Measurements from ENCODE around the gene KLHL4. TPM values are rescaled to one million over a fixed set of nuclear protein-coding genes. Genes with fewer than 3 reads are reported as not detected.
"Not testable (repeated sequence)": the region's sequence is repeated elsewhere in the genome, so short reads cannot be mapped to it uniquely, and the experiment has no call there.

The KLHL4 gene
- total RNA-seq, result 0.38 and 0.63 TPM in 2 replicates
- long read RNA-seq, full-length matches to known transcripts, result 2 of 4 reads
- long read RNA-seq, partial matches to known transcripts, result 0 of 4 reads
- long read RNA-seq, other reads (novel, unspliced or antisense), result 2 of 4 reads

GRCh38 chrX:87517571-87518141 lies at the start of gene KLHL4:
KLHL4 (plus strand) TSS chrX:87517802; CDS start chrX:87517894, 92 bp downstream.
- Mint-ChIP-seq H3K9me3 (ENCODE audit: unreplicated experiment) (no peaks in the 10 kb centered on the region), H3K4me1 (ENCODE audit: unreplicated experiment) (peaks cover 19% of the 10 kb centered on the region), H3K27me3 (ENCODE audit: unreplicated experiment) (peaks cover under 1% of the 10 kb centered on the region), H3K36me3 (ENCODE audit: unreplicated experiment) (no peaks in the 10 kb centered on the region), H3K27ac (ENCODE audit: unreplicated experiment) (no peak within 1 kb of the TSS), H3K4me3 (ENCODE audit: unreplicated experiment) (peak within 1 kb of the TSS; percentile 66)
- no peak for TF ChIP-seq CTCF (IDR thresholded peaks at IDR 0.05)
- DNase-seq (ENCODE audit: extremely low spot score, unreplicated experiment), result no peak

- H3K9me3 Mint-ChIP-seq (ENCODE audit: unreplicated experiment), result peaks cover 21% of the 10 kb centered on the region
- no peak overlapping the region for H3K27ac Mint-ChIP-seq (ENCODE audit: unreplicated experiment)
- DNase-seq (ENCODE audit: extremely low spot score, unreplicated experiment), result no peak
- H3K4me1 Mint-ChIP-seq (ENCODE audit: unreplicated experiment), result no peaks in the 10 kb centered on the region
- no peaks in the 10 kb centered on the region for H3K36me3 Mint-ChIP-seq (ENCODE audit: unreplicated experiment)
- H3K4me3 Mint-ChIP-seq (ENCODE audit: unreplicated experiment), result no peak overlapping the region
- no peak for TF ChIP-seq CTCF (IDR thresholded peaks at IDR 0.05)
- no peaks in the 10 kb centered on the region for H3K27me3 Mint-ChIP-seq (ENCODE audit: unreplicated experiment)
Observed at GRCh38 chrX:87468941-87469340, 48.7 kb upstream of the KLHL4 start.

GRCh38 chrX:87475793-87476192 lies 41.8 kb upstream of the KLHL4 start:
- TF ChIP-seq CTCF (IDR thresholded peaks at IDR 0.05), result no peak
- Mint-ChIP-seq H3K27ac (ENCODE audit: unreplicated experiment) (no peak overlapping the region), H3K27me3 (ENCODE audit: unreplicated experiment) (no peaks in the 10 kb centered on the region), H3K4me3 (ENCODE audit: unreplicated experiment) (no peak overlapping the region), H3K36me3 (ENCODE audit: unreplicated experiment) (no peaks in the 10 kb centered on the region), H3K9me3 (ENCODE audit: unreplicated experiment) (peaks cover 8% of the 10 kb centered on the region), H3K4me1 (ENCODE audit: unreplicated experiment) (no peaks in the 10 kb centered on the region)
- peak; percentile 60 for DNase-seq (ENCODE audit: extremely low spot score, unreplicated experiment)

- H3K27ac Mint-ChIP-seq (ENCODE audit: unreplicated experiment); H3K36me3 Mint-ChIP-seq (ENCODE audit: unreplicated experiment); H3K4me1 Mint-ChIP-seq (ENCODE audit: unreplicated experiment); H3K4me3 Mint-ChIP-seq (ENCODE audit: unreplicated experiment); H3K9me3 Mint-ChIP-seq (ENCODE audit: unreplicated experiment); DNase-seq (ENCODE audit: extremely low spot score, unreplicated experiment); H3K27me3 Mint-ChIP-seq (ENCODE audit: unreplicated experiment): not testable (repeated sequence)
Observed at GRCh38 chrX:87478703-87479102, 38.9 kb upstream of the KLHL4 start.

- no peaks in the 10 kb centered on the region for H3K9me3 Mint-ChIP-seq (ENCODE audit: unreplicated experiment)
- no peaks in the 10 kb centered on the region for H3K36me3 Mint-ChIP-seq (ENCODE audit: unreplicated experiment)
- DNase-seq (ENCODE audit: extremely low spot score, unreplicated experiment), result no peak
- no peaks in the 10 kb centered on the region for H3K4me1 Mint-ChIP-seq (ENCODE audit: unreplicated experiment)
- no peak overlapping the region for H3K4me3 Mint-ChIP-seq (ENCODE audit: unreplicated experiment)
- no peak overlapping the region for H3K27ac Mint-ChIP-seq (ENCODE audit: unreplicated experiment)
- no peak for TF ChIP-seq CTCF (IDR thresholded peaks at IDR 0.05)
- no peaks in the 10 kb centered on the region for H3K27me3 Mint-ChIP-seq (ENCODE audit: unreplicated experiment)
Observed at GRCh38 chrX:87489071-87489470, 28.5 kb upstream of the KLHL4 start.

Measured in osteocyte (in vitro differentiated cells).